Activated CD4-positive, alpha-beta T cell treated with anti-CD3 and anti-CD28 coated beads for 4 hours (primary cell): ENCODE results near the gene LSM14A.
A peak's percentile ranks its signal among the peaks of the same experiment; 100 is the strongest.
"Not testable (repeated sequence)": the region's sequence is repeated elsewhere in the genome, so short reads cannot be mapped to it uniquely, and the experiment has no call there.

Source experiments
- DNase-seq, 2 donors: peaks; one replicate each; pipeline ENCODE4 v3.0.0-alpha.2; 2020

The LSM14A gene

GRCh38 chr19:34159541-34159940, 12.8 kb upstream of the LSM14A start:
- DNase-seq: not testable (repeated sequence)

- DNase-seq: not testable (repeated sequence)
Measured at GRCh38 chr19:34161902-34162301, 10.4 kb upstream of the LSM14A start.

- no peak for DNase-seq
Measured at GRCh38 chr19:34165295-34165738, 7.0 kb upstream of the LSM14A start.

GRCh38 chr19:34169475-34170199, 2.7 kb upstream of the LSM14A start:
- not testable (repeated sequence) for DNase-seq

GRCh38 chr19:34171539-34171876, 796 bp upstream of the LSM14A start:
- peak; percentile 29 to 41 for DNase-seq

GRCh38 chr19:34172661-34173192, 423 bp downstream of the LSM14A start:
- no peak for DNase-seq

- peak; percentile 4 to 18 for DNase-seq
Measured at GRCh38 chr19:34173193-34173956, 1.1 kb downstream of the LSM14A start.

GRCh38 chr19:34175173-34175572, 2.9 kb downstream of the LSM14A start:
- DNase-seq: not testable (repeated sequence)

GRCh38 chr19:34176581-34176980, 4.3 kb downstream of the LSM14A start:
- no peak for DNase-seq

- no peak for DNase-seq
Measured at GRCh38 chr19:34178274-34178610, 5.9 kb downstream of the LSM14A start.

- no peak for DNase-seq
Measured at GRCh38 chr19:34179066-34179465, 6.8 kb downstream of the LSM14A start.

- no peak for DNase-seq
Measured at GRCh38 chr19:34180273-34180672, 8.0 kb downstream of the LSM14A start.

GRCh38 chr19:34180709-34181108, 8.4 kb downstream of the LSM14A start:
- no peak for DNase-seq

- no peak for DNase-seq
Measured at GRCh38 chr19:34181111-34181864, 9.0 kb downstream of the LSM14A start.

GRCh38 chr19:34182125-34182524, 9.8 kb downstream of the LSM14A start:
- DNase-seq: no peak

- DNase-seq: no peak
Measured at GRCh38 chr19:34184880-34185491, 12.7 kb downstream of the LSM14A start.

- no peak for DNase-seq
Measured at GRCh38 chr19:34186205-34186604, 13.9 kb downstream of the LSM14A start.

- DNase-seq: no peak
Measured at GRCh38 chr19:34187011-34187410, 14.7 kb downstream of the LSM14A start.

GRCh38 chr19:34188408-34188807, 16.1 kb downstream of the LSM14A start:
- no peak for DNase-seq

GRCh38 chr19:34189199-34189916, 17.1 kb downstream of the LSM14A start:
- no peak for DNase-seq

- no peak for DNase-seq
Measured at GRCh38 chr19:34189917-34190425, 17.7 kb downstream of the LSM14A start.

GRCh38 chr19:34191355-34191962, 19.2 kb downstream of the LSM14A start:
- DNase-seq: no peak
